Stimulated activated CD8-positive, alpha-beta memory T cell treated with anti-CD3 and anti-CD28 coated beads, Interleukin-2, amount 100 ng/mL, for 48 hours (primary cell): Measurements from ENCODE around the gene PLA2G4E.

Source experiments
- DNase-seq, 2 donors: peaks; one replicate each; pipeline ENCODE4 v3.0.0-alpha.2; 2020; ENCODE audit warnings: low read depth in 2 of 2

PLA2G4E gene

DNA sequence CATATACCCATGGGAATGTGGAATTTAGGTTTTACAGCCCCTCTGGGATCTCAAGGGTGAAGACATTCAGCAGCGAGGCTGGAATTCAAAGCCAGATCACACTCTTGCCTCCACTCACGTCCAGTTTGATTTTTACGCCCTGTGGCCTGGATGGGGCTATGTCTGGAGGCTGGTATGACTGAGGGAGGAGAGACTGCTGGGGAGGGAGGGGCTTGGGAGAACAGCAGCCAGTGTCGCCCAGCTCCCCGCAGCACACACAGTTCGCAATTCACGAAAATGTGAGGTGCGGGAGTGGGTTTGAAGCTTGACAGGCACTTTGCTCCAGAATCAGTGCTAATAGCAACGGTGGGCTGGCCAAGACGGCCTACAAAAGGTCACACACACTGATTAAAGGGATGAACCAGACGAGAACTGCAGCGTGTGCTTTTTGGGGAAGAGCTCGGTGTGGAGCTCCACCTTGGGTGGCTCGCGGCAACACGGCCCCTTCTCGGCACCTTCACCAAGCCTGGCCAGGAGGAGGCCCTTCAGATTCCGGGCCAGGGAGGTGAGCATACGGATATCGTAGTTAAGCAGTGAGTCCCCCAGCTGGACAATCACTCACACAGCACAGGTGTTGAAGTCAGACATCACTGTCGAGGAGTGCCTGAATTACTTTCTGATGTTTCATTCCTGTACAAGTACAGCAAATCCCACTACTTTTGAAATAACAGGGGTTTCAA, 64.9 kb downstream of the PLA2G4E start:
- DNase-seq, result no peak

DNA sequence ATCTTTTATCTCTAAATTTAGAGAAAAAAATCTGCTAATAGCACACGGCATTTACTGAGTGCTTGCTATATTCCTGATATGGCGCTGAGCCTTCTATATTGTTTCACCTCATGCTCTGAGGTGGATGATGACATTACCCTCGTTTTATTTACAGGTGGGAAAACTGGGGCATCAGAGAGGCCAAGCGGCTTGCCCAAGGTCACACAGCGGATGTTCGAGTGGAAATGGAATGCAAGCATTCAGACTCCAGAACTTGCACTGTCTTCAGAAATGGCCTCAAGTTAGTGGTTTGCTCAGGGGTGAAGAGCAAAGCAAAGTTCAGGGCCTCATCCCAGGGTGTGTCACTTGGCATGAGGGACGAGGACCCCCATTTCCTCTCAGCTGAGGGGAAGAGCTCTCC, 65.7 kb downstream of the PLA2G4E start:
- no peak for DNase-seq

DNA sequence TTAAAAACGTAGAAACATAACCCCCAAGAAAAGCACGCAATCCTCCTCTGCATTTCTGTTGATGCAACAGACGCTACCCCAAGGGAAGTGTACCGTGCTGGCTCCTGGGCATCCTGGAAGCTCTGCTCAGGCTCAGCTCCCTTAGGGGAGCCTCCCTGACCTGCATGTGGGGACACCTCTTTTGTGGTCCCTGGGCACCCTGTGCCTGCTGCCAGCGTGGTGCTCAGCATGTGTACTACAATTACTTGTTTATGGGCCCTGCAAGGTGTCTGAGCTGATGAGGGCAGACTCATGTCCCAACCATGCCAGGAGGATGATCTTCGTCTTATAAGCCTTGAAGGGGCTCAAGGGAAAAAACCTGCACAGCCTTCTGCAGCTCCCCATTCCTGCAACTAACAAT, 66.8 kb downstream of the PLA2G4E start:
- DNase-seq, result no peak

DNA sequence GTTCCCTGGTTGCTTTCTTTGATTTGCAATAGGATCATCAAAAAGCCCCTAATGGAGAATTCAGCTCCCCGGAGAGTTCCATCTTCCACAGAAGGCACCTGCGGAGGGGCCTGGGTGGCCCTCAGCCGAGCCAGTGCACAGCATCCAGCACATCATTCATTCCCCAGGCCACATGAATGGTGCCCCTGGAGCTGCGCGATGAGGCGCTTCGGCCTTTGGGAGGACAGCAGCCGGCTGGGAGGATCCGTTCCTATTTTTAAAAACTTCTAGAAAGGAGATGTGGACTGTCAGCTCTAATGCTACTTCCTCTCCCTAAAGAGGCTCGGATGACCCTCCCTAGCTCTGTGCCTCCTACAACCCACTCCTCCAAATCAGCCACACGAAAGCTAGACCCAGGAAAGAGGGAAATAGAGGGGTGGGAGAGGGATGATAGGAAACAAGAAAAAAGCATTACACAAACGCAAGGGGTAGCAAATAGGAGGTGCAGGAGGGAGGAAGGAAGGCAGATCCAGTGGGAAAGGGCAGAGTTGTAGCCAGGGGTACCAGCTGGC, 68.8 kb downstream of the PLA2G4E start:
- no peak for DNase-seq

DNA sequence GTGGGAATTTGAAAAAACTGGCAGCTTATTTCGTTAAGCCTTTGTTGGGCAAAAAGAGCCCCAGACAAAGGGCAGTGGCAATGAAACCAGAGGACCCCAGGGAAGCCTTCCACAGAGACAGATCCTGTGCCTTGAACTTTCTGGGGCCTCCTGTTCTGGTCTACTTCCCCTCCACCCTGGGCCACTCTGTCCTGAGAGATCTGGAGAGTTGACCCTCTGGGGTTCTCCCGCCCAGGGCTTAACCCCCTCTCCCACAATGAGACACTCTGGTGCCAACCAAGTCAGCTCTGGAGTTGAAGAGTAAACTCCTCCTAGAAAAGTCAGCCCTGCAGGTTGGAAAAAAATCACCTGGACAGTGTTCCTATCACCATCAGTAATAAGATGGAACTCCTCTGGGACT, 69.3 kb downstream of the PLA2G4E start:
- no peak for DNase-seq

DNA sequence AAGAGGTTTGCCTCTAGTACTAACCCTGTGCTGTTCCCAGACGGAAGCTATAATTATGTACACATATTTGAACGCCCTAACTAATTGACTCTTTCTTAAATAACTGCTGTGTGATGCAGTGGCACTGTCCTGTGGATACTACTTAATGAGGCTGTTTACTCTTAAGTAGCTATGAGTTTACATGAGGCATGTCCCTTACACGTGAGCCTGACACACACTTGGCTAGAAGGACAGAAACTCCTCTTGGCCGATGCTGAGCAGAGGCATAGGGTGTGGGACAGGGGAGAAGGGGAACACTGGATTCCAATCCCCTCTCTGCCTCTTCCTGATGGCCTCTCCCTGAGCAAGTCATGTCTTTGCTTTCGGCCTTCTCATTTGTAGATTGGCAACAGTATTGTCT, 70.4 kb downstream of the PLA2G4E start:
- DNase-seq, result no peak

DNA sequence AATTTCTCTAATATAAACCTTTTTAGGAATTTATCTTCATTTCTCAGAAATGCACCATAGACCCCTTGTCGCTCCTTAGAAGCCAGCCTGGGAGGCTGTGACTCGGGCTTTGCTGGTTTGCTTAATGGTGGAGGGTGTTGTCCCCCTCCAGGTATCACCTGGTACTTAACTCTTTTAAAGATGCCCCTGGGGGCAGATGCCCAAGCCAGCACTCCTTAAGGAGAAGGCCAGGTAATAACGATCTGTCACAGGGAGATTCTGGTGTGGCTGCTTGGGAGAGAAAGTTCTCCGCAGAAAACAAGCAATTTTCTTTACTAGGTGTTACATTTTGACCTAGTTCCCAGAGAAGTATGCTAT, 70.7 kb downstream of the PLA2G4E start:
- no peak for DNase-seq

DNA sequence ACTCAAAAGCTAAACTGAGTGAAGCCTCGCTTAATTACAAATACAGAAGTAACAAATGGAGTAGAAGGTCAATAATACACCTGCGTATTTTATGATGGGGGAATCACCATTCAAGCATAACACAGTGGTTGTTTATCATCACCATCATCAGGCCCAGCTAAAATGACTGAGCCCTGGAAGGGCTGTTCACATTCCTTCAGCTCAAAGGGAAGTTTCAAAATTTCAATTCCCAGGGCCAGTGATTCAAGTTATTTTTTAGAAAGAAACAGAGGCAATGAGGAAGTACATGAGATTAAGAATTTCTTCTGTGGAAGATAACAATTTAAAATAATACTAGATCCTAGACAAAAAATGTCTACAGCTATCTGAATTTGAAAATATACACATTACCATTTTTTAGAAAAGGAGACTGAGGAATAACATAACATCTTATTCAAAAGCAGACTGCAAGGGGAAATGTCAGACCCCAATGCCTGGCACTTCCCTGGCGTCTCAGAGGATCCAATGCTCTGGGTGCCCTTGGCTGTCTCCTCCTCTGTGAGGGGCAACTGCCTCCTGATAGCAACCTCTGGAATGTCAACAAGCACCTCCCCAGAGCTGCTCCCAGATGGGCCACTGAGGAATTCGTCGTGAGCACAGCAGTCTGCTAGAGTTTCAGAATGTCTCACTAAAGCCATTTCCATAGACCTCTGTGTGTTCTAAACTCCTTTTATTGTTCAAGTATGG, 71.3 kb downstream of the PLA2G4E start:
- DNase-seq, result no peak

DNA sequence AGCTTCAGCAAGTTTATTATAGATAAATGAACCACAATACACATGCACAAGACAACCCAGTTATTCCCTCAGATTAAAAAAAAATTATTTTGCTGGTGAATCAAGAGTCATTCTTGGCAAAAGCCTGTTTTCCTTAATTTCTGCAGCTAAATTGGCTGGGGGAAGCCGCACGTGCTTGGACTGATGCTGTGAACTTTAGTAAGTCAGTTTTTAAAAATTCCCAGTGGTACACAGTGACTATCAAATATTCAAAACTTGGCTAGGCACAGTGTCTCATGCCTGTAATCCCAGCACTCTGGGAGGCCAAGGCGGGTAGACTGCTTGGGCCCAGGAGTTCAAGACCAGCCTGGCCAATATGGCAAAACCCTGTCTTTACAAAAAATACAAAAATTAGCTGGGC, 72.4 kb downstream of the PLA2G4E start:
- DNase-seq, result no peak

DNA sequence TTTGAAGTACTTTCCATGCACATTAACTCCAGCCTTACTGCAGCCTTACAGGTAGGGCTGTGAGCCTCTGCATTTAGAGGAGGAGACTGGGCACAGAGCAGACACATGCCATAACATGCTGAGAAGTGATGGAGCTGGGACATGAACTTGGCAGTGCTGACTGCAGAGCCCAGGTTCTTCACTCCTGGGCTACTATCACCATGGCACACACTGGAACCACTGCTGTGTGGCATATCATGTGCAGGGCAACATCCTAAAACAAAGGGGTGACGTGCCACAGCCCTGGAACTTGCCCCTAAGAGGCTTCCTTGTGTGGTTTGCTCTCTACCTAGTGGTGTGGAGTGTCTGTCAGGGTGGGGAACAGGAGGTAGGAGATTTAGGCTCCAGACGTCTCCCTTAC, 73.9 kb downstream of the PLA2G4E start:
- DNase-seq, result no peak

DNA sequence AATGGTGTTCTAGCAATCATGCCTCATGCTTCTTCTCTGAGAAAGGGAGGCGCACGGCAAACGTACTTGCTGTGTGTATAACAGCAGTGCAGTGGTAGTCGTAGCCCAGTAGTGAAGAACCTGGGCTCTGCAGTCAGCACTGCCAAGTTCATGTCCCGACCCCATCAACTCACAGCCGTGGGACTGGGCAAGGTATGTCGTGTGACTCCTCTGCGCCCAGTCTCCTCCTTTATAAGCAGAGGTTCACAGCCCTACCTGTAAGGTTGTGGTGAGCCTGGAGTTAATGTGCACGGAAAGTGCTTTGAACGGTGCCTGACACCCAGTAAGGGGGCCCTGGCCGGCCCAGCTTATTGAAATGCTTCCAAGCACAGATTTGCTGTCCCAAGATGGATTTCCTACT, 75.1 kb downstream of the PLA2G4E start:
- no peak for DNase-seq

DNA sequence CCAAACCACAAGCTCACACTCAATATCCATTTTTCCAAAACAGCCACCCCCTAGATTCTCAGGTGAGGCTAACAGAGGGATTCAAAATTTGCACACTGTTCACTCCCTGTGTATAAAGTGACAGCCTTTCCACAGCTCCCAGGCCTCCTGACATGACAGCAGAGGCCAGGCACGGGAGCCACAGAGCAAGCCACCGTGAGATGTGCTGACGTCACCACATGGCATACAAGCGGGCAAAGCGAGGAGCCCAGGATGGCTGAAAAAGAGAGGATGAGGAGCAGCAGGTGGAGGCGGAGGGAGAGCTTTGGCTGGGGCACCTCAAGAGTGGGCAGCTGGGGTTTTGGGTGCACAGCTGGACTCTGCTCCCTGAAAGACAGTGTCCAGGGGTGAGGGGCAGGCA, 75.6 kb downstream of the PLA2G4E start:
- no peak for DNase-seq

DNA sequence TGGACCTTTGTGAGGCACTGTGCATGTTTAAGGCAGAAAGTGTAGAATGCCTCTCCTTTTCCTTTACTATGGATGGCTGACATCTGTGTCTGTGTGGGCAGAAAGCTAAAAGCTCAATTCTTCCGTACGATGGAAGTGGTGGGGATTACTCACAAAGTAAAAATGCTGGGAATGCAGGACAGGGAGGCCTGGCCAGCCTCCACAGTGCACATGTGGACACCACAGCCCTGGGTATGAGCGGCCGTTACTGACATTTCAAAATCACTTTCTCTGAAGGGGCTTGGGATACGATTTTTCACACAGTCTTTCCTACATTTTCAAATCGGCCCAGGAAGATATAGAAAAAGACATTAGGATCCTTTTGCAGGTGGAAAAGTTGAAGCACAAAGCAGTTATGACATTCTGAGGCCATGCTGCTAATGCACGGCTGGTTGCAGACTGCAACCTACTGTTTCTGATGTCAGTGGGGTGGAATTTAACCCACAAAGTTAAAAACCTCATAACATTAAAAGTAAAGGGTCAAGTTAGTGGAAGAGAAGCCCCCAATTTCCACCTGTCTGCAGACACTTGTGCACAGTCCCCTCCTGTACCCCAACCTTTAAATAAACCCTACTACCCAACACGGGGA, 76.4 kb downstream of the PLA2G4E start:
- no peak for DNase-seq

DNA sequence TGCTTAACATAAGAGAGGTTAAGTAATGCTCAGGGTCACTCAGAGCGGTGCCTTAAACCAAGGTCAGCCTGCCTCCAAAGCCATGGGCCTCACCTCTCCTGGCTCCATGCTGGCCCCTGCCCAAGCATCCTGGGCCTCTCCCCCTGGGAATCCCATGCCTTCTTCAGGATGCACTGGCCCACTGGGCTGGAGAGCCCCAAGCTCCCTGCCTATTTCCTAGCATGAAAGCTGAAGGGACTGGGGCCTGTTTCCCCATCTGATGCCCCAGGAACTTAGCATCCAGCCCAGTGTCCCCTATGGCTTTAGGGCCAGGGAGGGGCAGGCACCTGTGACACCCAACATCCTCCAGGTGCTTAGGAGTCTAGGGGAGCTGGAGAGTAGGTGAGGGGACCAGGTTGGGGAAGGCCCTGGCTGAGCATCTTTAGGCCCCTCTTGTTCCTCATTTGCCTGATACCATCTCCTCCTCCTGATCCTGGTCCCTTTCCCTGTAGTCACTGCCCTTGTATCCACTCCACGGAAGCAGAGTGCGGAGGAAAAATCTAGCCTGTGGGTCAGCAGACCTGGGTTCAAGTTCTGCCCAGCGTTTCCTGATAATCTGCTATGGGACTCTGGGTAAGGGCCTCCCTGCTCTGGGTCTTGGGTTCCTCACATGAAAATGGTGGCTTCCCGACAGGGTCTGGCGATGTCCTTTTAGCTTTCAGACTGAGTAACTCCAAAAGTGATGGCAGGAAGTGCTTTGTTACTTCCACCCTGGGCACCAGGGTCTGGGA, 77.1 kb downstream of the PLA2G4E start:
- DNase-seq, result no peak

DNA sequence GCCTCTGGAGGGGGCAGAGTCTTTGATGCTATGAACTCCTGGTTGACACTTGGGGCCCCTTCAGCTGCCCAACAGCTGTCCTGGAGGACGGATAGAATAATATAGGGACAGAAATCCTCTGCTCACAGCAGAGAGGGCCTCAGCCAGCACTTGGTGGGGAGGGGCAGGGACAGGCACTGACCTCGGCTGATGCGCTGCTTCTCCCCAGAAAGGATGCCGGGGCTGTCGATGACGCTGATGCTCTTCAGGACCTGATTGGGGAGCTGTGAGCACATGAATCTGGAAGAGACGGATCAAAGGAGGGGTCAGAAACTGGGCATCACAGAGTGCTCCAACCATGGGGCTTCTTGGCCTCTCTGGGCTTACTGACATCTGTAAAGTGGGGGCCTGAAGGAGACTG, 78.0 kb downstream of the PLA2G4E start:
- no peak for DNase-seq

DNA sequence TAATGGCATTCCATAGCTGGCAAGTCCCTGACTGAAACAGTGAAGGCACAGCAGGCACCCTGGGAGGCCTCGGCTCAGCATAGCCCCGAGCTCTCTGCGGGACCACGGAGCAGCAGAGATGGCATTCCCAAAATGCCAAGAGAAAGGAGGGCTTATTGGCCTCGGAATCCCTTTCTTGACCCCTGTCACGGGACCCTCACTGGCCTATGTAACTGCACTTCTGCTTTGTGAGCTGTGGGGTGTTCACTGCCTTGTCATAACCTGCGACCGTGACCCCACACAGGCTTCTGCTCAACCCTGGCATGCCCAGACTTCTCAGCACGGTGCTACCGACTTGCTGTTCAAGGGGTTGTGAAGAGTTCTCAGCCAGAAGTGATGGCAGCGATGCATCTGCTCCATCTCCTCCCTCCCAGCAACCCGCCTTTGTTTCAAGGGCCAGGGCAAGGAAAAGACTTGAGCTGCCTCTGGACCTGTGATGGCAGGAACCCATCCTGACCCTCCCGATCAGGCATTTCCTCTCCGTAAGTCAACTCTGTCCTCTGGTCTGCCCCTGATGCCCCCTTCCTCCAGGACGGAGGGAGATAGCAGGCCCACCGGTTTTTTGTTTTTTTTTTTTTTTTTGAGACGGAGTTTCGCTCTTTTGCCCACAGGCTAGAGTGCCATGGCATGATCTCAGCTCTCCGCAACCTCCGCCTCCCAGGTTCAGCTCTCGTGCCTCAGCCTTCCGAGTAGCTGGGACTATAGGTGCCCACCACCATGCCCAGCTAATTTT, 79.0 kb downstream of the PLA2G4E start:
- no peak for DNase-seq

DNA sequence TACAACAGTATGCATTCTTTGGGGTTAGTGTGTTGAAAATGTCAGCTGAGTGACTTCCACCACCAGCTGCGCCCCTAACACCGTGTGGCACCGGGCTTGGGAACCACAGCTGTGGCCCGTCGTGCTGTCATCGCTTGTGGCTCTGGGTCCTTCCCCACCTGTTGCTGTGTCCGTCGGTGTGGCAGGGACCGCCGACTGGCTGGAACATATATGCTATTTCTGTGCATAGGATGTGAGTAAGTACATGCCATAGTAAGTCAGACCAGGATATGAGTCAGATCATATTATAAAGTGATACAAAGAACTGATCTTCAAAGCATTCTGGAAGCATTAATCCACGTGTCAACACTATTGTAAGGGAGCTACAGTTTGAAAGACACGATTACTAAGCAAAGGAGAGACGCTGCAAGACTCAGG, 80.4 kb downstream of the PLA2G4E start:
- DNase-seq, result peak in 1 of 2 donors; percentile 48

DNA sequence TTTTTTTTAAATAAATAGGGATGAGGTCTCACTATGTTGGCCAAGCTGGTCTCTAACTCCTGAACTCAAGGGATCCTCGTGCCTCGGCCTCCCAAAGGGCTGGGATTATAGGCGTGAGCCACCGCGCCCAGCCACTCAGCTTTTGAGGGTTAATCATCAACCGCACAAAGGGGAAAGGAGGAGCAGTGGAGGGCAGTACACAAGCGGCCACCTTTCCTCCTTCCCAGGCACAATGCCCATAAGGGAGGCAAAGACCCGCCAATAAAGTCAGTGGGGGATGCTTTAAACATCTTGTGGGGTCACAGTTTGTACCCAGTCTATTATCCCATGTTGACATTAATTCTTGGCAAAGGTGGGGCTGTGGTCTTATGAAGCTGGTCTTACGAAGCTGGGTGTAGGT, 80.9 kb downstream of the PLA2G4E start:
- no peak for DNase-seq

DNA sequence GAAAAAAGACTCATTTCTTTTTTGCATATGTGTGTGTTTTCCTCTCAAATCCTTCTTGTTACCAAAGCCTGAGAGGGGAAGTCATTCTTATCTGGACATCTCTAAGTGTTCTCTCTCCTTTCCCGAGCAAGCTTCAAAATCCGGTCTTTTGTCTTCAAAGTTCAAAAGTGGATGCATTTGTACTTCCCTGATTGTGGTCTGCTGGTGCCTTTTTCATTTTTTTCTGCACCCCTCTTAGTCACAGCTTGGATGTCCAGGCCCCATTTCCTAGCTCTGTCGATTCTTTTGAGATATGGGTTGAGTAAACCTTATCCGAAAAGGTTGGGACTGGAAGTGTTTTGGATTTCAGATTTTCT, 83.3 kb downstream of the PLA2G4E start:
- DNase-seq, result no peak

DNA sequence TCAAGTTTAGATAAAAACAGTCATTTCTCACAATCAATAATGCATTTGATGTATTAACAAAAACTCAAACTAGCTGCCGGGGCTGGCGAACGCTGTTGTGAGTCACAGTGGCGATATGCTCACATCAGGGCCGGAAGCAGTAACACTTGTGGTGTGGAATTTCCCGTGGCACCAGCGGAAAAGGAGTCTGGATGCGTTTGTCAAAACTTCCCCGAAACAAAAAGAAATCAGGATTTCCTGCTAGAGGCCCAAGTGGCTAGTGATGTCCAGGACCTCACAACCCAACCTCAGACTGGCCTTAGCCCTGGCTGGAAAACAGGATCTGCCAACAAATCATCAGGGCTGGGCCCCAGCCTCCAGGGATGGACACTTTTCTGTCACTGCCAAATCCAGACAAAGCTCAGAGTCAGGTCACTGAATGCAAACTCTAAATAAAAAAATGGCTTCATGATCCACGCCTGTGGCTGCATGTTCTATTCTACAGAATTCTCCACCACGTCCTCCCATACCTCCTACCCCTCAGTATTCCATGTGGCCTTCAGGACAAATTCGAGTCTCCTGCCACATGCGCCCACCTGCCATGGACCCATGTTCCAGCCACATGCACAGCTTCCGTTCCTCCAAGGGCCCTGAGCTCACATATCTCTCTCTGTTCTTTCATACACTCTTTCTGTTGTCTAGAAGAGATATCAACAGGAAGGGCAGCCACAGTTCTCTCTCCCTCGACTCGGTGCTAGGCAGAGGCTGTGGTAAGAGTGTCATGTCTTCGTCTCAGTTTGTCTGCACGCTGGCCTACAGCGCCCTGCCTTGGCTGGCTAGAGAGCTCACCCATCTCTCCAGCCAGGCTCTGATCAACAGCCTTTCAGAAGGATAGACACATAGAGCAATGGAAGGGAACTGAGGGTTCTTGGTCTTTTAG, 83.9 kb downstream of the PLA2G4E start:
- DNase-seq, result peak in 1 of 2 donors; percentile 51
